Kidney (tissue), 14 donors: ENCODE measurements around the gene DBF4. TPM values are rescaled to one million over a fixed set of nuclear protein-coding genes. Genes with fewer than 3 reads are reported as not detected.
"Not testable (repeated sequence)": the region's sequence is repeated elsewhere in the genome, so short reads cannot be mapped to it uniquely, and the experiment has no call there.

ENCODE experiments used
- DNase-seq, 5 donors: peaks; one replicate each; pipeline ENCODE4 v3.0.0-alpha.2; 2013 to 2020
- FAIRE-seq: peaks from 2 replicates; lab custom pipeline; 2012; peaks lifted over from hg19 to GRCh38; lab: Jason Lieb, UNC
- H3K27ac ChIP-seq, 2 donors: one replicate each; pipeline ENCODE4 v1.7.0; 2013; ENCODE audit warnings: low read depth in 2 of 2, low read length in 2 of 2, inconsistent platforms in 1 of 2
- H3K27me3 ChIP-seq: one replicate; pipeline ENCODE4 v1.7.1; 2013; ENCODE audit warnings: low read length, inconsistent platforms; ENCODE audit not compliant: control insufficient read depth, insufficient read depth
- H3K36me3 ChIP-seq, 3 donors: one replicate each; pipeline versions ENCODE4 v1.7.0 to v1.7.1; 2013; ENCODE audit warnings: low read length in 3 of 3, control low read depth in 1 of 3, inconsistent platforms in 1 of 3; ENCODE audit not compliant: insufficient read depth in 3 of 3, control insufficient read depth in 2 of 3
- H3K4me1 ChIP-seq, 3 donors: one replicate each; pipeline versions ENCODE4 v1.7.0 to v1.7.1; 2013; ENCODE audit warnings: low read length in 3 of 3, inconsistent platforms in 1 of 3, low read depth in 1 of 3; ENCODE audit not compliant: control insufficient read depth in 2 of 3, insufficient read depth in 2 of 3
- H3K4me3 ChIP-seq, 3 donors: one replicate each; pipeline versions ENCODE4 v1.7.0 to v1.8.1; 2013; ENCODE audit warnings: low read length in 3 of 3, control low read depth in 1 of 3, inconsistent platforms in 1 of 3
- H3K9ac ChIP-seq, 3 donors: one replicate each; pipeline versions ENCODE4 v1.7.0 to v1.7.1; 2013; ENCODE audit warnings: low read length in 3 of 3, control low read depth in 1 of 3, inconsistent platforms in 1 of 3
- H3K9me3 ChIP-seq, 3 donors: one replicate each; pipeline versions ENCODE4 v1.7.0 to v1.7.1; 2013; ENCODE audit warnings: low read length in 3 of 3, control low read depth in 1 of 3, inconsistent platforms in 1 of 3; ENCODE audit not compliant: control insufficient read depth in 2 of 3, insufficient read depth in 1 of 3
- CTCF ChIP-seq: IDR thresholded peaks from 3 replicates; pipeline ENCODE4 v1.5.1; 2012; ENCODE audit warnings: mild to moderate bottlenecking, moderate library complexity, borderline replicate concordance; ENCODE audit not compliant: insufficient read depth; ENCODE audit errors: extremely low read depth
- intact Hi-C: fragments of 100-400 bp; cut with DNase I; formaldehyde crosslinking; loops from one replicate; pipeline ENCODE4 v1.11.1; 2022
- polyA plus RNA-seq: library from polyadenylated mRNA; stranded (reverse); fragments of 350-450 nt; fragmentation: Illumina TruSeq; extraction: RNeasy Lipid Tissue Mini Kit (QIAGEN cat#74804); gene quantifications from one replicate; pipeline ENCODE4 v1.2.3, GENCODE V29; 2014; ENCODE audit warnings: low read depth, low replicate concordance; ENCODE audit not compliant: insufficient read depth
- total RNA-seq: library from RNA; stranded (reverse); fragmentation: NEBNext Ultra II Directional; extraction: Animal tissue kit (Norgen Biotek cat#: 25700); gene quantifications from one replicate; pipeline ENCODE4 v1.2.1, GENCODE V29; 2021
- donor health status: control.
- donor health status: control.
- donor health status: control.
- donor health status: control.
- donor health status: control.
- donor health status: DM: yes; HTN: yes; CAD: no.
- donor health status: Normal renal cell carcinoma (clear cell type).

The DBF4 gene
- total and polyA plus RNA-seq, 2 donors from 2014 or later = 1.9 to 8.8 TPM

DNA sequence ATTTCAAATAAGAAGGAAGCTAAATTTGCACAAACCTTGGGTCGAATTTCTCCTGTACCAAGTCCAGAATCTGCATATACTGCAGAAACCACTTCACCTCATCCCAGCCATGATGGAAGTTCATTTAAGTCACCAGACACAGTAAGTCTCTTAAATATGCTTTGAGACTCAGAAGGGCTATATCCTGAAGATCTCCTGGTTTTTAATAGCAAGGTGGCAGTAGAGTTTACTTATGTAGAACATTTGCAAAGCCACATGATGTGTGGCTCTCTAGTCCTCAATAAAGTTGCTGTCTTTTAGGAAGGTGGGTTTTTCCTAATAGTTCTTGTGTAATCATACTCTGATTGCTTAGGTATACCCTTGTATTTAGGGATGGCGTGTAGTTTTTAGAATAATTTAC, 8.7 kb downstream of the DBF4 start:
- H3K9ac ChIP-seq = no peak overlapping the region
- H3K27ac ChIP-seq = no peak overlapping the region
- intact Hi-C loops = no loop called here
- H3K4me3 ChIP-seq = no peak overlapping the region
- DNase-seq = no peak
- H3K9me3 ChIP-seq = no peaks in the 10 kb centered on the region
- H3K4me1 ChIP-seq = no peaks in the 10 kb centered on the region
- H3K36me3 ChIP-seq = no peaks in the 10 kb centered on the region
- no peak for TF ChIP-seq CTCF
- no peaks in the 10 kb centered on the region for H3K27me3 ChIP-seq
- FAIRE-seq = no peak

- Histone ChIP-seq H3K9ac (no peak overlapping the region), H3K36me3 (no peaks in the 10 kb centered on the region), H3K27ac (no peak overlapping the region), H3K4me3 (no peak overlapping the region), H3K27me3 (no peaks in the 10 kb centered on the region), H3K9me3 (no peaks in the 10 kb centered on the region), H3K4me1 (no peaks in the 10 kb centered on the region)
- peak; percentile 26 for TF ChIP-seq CTCF
- peak in 2 of 5 donors; percentile 53 to 57 for DNase-seq
- FAIRE-seq = peak; percentile 92
- intact Hi-C loops = no loop called here
Measured at GRCh38 chr7:87886875-87887274, 10.6 kb downstream of the DBF4 start.

GRCh38 chr7:87895363-87895762, 19.1 kb downstream of the DBF4 start:
- Histone ChIP-seq H3K4me1 (no peaks in the 10 kb centered on the region), H3K9ac (no peak overlapping the region), H3K27ac (no peak overlapping the region), H3K27me3 (no peaks in the 10 kb centered on the region), H3K4me3 (no peak overlapping the region), H3K9me3 (no peaks in the 10 kb centered on the region), H3K36me3 (no peaks in the 10 kb centered on the region)
- FAIRE-seq = no peak
- no peak for TF ChIP-seq CTCF
- no peak for DNase-seq
- intact Hi-C loops = no loop called here

DNA sequence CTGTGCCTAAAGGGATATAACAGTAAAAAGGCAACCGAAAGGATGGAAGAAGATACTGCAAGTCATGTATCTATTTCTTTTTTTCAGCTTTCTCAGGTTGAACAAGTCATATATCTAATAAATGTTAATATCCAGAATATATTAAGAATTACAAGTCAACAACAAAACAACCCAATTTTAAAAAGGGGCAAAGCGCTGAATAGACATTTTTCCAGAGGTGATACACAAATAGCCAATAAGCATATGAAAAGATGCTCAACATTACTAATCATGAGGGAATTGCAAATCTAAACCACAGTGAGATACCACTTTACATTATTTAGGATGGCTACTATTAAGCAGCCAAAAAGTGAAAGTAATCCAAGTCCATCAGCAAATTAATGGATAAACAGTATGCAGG, 23.0 kb downstream of the DBF4 start:
- FAIRE-seq = no peak
- TF ChIP-seq CTCF = no peak
- no peak overlapping the region for H3K27ac ChIP-seq
- H3K27me3 ChIP-seq = no peaks in the 10 kb centered on the region
- H3K9me3 ChIP-seq = no peaks in the 10 kb centered on the region
- no peak overlapping the region for H3K4me3 ChIP-seq
- H3K9ac ChIP-seq = no peak overlapping the region
- H3K36me3 ChIP-seq = no peaks in the 10 kb centered on the region
- H3K4me1 ChIP-seq = no peaks in the 10 kb centered on the region
- intact Hi-C loops = no loop called here
- DNase-seq = no peak

DNA sequence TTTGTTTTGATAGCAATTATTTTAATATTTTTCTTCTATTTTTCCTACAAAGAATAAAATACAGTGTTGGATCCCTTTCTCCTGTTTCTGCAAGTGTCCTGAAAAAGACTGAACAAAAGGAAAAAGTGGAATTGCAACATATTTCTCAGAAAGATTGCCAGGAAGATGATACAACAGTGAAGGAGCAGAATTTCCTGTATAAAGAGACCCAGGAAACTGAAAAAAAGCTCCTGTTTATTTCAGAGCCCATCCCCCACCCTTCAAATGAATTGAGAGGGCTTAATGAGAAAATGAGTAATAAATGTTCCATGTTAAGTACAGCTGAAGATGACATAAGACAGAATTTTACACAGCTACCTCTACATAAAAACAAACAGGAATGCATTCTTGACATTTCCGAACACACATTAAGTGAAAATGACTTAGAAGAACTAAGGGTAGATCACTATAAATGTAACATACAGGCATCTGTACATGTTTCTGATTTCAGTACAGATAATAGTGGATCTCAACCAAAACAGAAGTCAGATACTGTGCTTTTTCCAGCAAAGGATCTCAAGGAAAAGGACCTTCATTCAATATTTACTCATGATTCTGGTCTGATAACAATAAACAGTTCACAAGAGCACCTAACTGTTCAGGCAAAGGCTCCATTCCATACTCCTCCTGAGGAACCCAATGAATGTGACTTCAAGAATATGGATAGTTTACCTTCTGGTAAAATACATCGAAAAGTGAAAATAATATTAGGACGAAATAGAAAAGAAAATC, 31.0 kb downstream of the DBF4 start:
- H3K9me3 ChIP-seq, H3K4me3 ChIP-seq, H3K36me3 ChIP-seq, H3K27me3 ChIP-seq, FAIRE-seq, DNase-seq, H3K27ac ChIP-seq, H3K4me1 ChIP-seq, H3K9ac ChIP-seq, intact Hi-C loops: not testable (repeated sequence)
